ENCODE results near the gene TMEM200C. TPM values are rescaled to one million over a fixed set of nuclear protein-coding genes. Genes with fewer than 3 reads are reported as not detected.

The TMEM200C gene
- total and polyA plus RNA-seq, 11 donors: 0.15 to 3.4 (median 0.45) TPM

- Histone ChIP-seq H3K27me3 (peaks cover 0 to 13% (median 0%) of the 10 kb centered on the region in 9 donors), H3K36me3 (no peaks in the 10 kb centered on the region), H3K9me3 (no peaks in the 10 kb centered on the region), H3K4me1 (no peaks in the 10 kb centered on the region), H3K4me3 (no peak overlapping the region), H3K27ac (no peak overlapping the region)
- intact Hi-C loops (cut with DNase I): no loop called here
- ATAC-seq: no peak
- TF ChIP-seq CTCF (IDR thresholded peaks at IDR 0.05) (no peak), POLR2A (IDR thresholded peaks at IDR 0.05) (no peak)
- 77 to 83% (median 80%) methylated on average over 7 of the region's 7 CpGs for WGBS, 4 donors
- DNase-seq: no peak
These were observed 17.2 kb upstream of the TMEM200C start for GRCh38 chr18:5912566-5912965.

- no peaks in the 10 kb centered on the region for H3K9me3 ChIP-seq
- no peaks in the 10 kb centered on the region for H3K4me1 ChIP-seq
- no peak for ATAC-seq
- H3K27ac ChIP-seq: no peak overlapping the region
- TF ChIP-seq POLR2A (IDR thresholded peaks at IDR 0.05) (no peak), CTCF (IDR thresholded peaks at IDR 0.05) (no peak)
- H3K4me3 ChIP-seq: no peak overlapping the region
- H3K36me3 ChIP-seq: no peaks in the 10 kb centered on the region
- intact Hi-C loops (cut with DNase I): no loop called here
- H3K27me3 ChIP-seq: peaks cover 0 to 24% (median 0%) of the 10 kb centered on the region in 9 donors
- no peak for DNase-seq
- WGBS, 4 donors: 79 to 87% (median 81%) methylated on average over 2 of the region's 2 CpGs
These were observed 13.8 kb upstream of the TMEM200C start for GRCh38 chr18:5909125-5909524.

GRCh38 chr18:5903386-5903785 lies 8.1 kb upstream of the TMEM200C start:
- DNase-seq (no peak), ATAC-seq (no peak)
- Histone ChIP-seq H3K4me1 (no peaks in the 10 kb centered on the region), H3K36me3 (no peaks in the 10 kb centered on the region), H3K4me3 (no peak overlapping the region), H3K9me3 (no peaks in the 10 kb centered on the region), H3K27ac (no peak overlapping the region), H3K27me3 (peaks cover 0 to 64% (median 2%) of the 10 kb centered on the region in 9 donors)
- intact Hi-C loops (cut with DNase I): no loop called here
- 82 to 90% (median 83%) methylated on average over 10 of the region's 10 CpGs for WGBS, 4 donors
- TF ChIP-seq CTCF (IDR thresholded peaks at IDR 0.05) (no peak), POLR2A (IDR thresholded peaks at IDR 0.05) (no peak)

- WGBS, 4 donors: 72 to 85% (median 75%) methylated on average over 6 of the region's 6 CpGs
- ATAC-seq: no peak
- DNase-seq: no peak
- Histone ChIP-seq H3K9me3 (no peaks in the 10 kb centered on the region), H3K27me3 (peaks cover 0 to 77% (median 12%) of the 10 kb centered on the region in 9 donors), H3K27ac (no peak overlapping the region), H3K4me1 (peaks cover 0 to 9% (median 4%) of the 10 kb centered on the region in 12 donors), H3K4me3 (no peak overlapping the region), H3K36me3 (no peaks in the 10 kb centered on the region)
- TF ChIP-seq POLR2A (IDR thresholded peaks at IDR 0.05) (no peak), CTCF (IDR thresholded peaks at IDR 0.05) (no peak)
- intact Hi-C loops (cut with DNase I): no loop called here
These were observed 4.9 kb upstream of the TMEM200C start for GRCh38 chr18:5900262-5900661.

Measured in heart left ventricle (tissue), 16 donors.